Mesodermal cell (in vitro differentiated cells): ENCODE data around the gene ANKRD16. TPM values are rescaled to one million over a fixed set of nuclear protein-coding genes. Genes with fewer than 3 reads are reported as not detected.

Source experiments
- H3K27ac ChIP-seq: 2 replicates; pipeline ENCODE4 v1.7.0; 2013; ENCODE audit warnings: mild to moderate bottlenecking, low read depth, low read length, moderate library complexity; ENCODE audit not compliant: severe bottlenecking
- H3K36me3 ChIP-seq: 2 replicates; pipeline ENCODE4 v1.7.1; 2013; ENCODE audit warnings: mild to moderate bottlenecking, low read length, moderate library complexity; ENCODE audit not compliant: control insufficient read depth, insufficient read depth
- H3K4me1 ChIP-seq: one replicate; pipeline ENCODE4 v1.7.1; 2013; ENCODE audit warnings: mild to moderate bottlenecking, low read length; ENCODE audit not compliant: insufficient read depth, control insufficient read depth, poor library complexity, severe bottlenecking
- H3K4me3 ChIP-seq: 2 replicates; pipeline ENCODE4 v1.7.0; 2013; ENCODE audit warnings: low read length, control low read depth, mild to moderate bottlenecking; ENCODE audit not compliant: insufficient read depth, poor library complexity, severe bottlenecking; ENCODE audit errors: extremely low read depth
- H3K9me3 ChIP-seq: 2 replicates; pipeline ENCODE4 v1.7.1; 2013; ENCODE audit warnings: mild to moderate bottlenecking, low read length, moderate library complexity; ENCODE audit not compliant: control insufficient read depth
- WGBS, 2 experiments: methylation state at CpG; one replicate each; pipeline ENCODE4 v1.1.5; 2013; ENCODE audit warnings: missing lambda C conversion rate in 2 of 2; ENCODE audit not compliant: insufficient coverage in 2 of 2; 5-methylcytosine and 5-hydroxymethylcytosine counted together
- polyA plus RNA-seq, 2 experiments: library from polyadenylated mRNA; stranded (reverse); fragments of 50-300 nt; gene quantifications; one replicate each; pipeline ENCODE4 v1.2.3, GENCODE V29; 2013

ANKRD16 gene
- polyA plus RNA-seq (2013, experiment 1 of 2): 3.7 TPM
- 3.8 TPM for polyA plus RNA-seq (2013, experiment 2 of 2)

DNA sequence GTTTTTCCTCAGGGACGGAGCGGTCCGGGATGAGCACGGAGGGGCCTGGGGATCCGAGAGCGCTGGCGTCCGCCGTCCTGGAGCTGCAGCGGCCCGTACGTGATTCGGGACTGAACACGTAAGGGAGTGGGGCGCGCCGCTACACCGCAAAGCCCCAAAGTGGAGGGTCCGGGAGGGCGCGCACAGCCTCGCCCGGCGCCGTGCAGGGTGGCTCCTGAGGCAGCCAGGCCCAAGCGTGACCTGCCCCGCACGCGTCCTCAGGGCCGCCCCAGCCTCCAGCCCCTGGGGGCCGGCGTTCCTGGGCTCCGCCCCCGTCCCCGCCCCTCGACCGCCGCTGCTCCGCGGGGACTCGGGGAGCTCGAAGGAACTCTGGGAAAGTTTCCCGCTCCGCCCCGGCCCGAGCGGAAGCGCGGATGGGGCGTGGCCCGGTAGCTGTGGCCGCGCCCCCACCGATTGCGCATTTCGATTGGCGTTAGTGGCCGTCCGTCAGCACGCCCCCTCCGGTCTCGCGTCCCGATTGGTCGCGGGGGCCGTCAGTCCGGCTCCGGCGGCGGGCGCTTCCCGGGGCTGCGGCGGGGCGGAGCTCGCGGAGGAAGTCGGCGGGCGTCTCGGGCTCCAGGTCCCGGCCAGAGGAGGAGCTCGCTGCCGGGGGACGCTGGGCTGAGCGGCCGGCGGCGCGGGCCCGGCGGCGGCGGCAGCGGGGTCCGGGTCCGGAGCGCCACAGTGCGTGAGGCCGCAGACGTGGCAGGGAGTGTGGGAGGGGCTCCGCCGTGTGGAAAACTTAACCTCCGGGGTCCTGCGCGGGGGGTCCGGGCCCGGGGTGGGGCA, at the start of gene ANKRD16, which contains the start of gene FBH1:
Gene ANKRD16 (minus strand): TSS at position 270 of the 828 bp plus-strand sequence. CDS start 539 bp downstream, outside the sequence.
Gene FBH1 (plus strand): TSS at position 620 of the 828 bp plus-strand sequence. CDS start 103 bp downstream, at position 723.
- WGBS, 2 experiments: 0% methylated on average over 74 to 102 of the region's 109 CpGs

GRCh38 chr10:5938291-5938690, 48.6 kb upstream of the ANKRD16 start:
- no peaks in the 10 kb centered on the region for H3K4me1 ChIP-seq
- no peak overlapping the region for H3K27ac ChIP-seq
- H3K9me3 ChIP-seq: no peaks in the 10 kb centered on the region
- peaks cover 58% of the 10 kb centered on the region for H3K36me3 ChIP-seq
- 94% methylated on average over 11 to 12 of the region's 12 CpGs for WGBS, 2 experiments
- H3K4me3 ChIP-seq: no peak overlapping the region

More for the DNA sequence above, at the start of gene ANKRD16, which contains the start of gene FBH1:
- Histone ChIP-seq H3K4me3 (peak within 1 kb of the TSS; percentile 87), H3K4me1 (peaks cover 19% of the 10 kb centered on the region), H3K9me3 (no peaks in the 10 kb centered on the region), H3K27ac (peak within 1 kb of the TSS; percentile 71), H3K36me3 (peaks cover 39% of the 10 kb centered on the region)

- no peaks in the 10 kb centered on the region for H3K9me3 ChIP-seq
- 97% methylated on average over 14 to 15 of the region's 18 CpGs for WGBS, 2 experiments
- no peaks in the 10 kb centered on the region for H3K4me1 ChIP-seq
- H3K36me3 ChIP-seq: peaks cover 70% of the 10 kb centered on the region
- no peak overlapping the region for H3K4me3 ChIP-seq
- no peak overlapping the region for H3K27ac ChIP-seq
Measured at GRCh38 chr10:5937016-5937415, 47.3 kb upstream of the ANKRD16 start.

DNA sequence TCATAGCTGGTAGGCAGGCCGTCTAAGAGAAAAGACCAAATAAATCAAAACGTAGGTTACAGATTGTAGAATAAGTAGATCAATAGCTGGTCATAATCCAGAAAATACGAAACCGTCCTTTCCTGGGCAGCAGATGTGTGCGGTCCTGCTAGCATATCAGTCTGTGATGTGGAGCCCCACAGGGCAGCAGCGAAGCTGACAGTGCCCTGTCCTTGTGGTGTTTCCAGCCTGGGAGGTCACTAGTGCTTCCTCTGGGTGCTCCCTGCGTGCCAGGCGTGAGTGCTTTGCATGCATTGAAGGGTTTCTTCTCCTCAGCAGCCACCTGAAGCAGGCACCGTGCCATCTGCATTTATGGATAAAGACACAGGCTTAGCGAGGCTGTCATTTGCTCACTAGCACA, 45.9 kb upstream of the ANKRD16 start:
- H3K4me3 ChIP-seq: no peak overlapping the region
- H3K9me3 ChIP-seq: no peaks in the 10 kb centered on the region
- WGBS, 2 experiments: 96 to 99% methylated on average over 8 to 10 of the region's 10 CpGs
- peaks cover 83% of the 10 kb centered on the region for H3K36me3 ChIP-seq
- no peak overlapping the region for H3K27ac ChIP-seq
- no peaks in the 10 kb centered on the region for H3K4me1 ChIP-seq

- no peaks in the 10 kb centered on the region for H3K9me3 ChIP-seq
- H3K27ac ChIP-seq: no peak overlapping the region
- H3K4me1 ChIP-seq: no peaks in the 10 kb centered on the region
- H3K36me3 ChIP-seq: peaks cover 97% of the 10 kb centered on the region
- whole genome bisulfite sequencing, 2 experiments: 91 to 94% methylated on average over 7 to 9 of the region's 14 CpGs
- no peak overlapping the region for H3K4me3 ChIP-seq
Measured at GRCh38 chr10:5933909-5934546, 44.3 kb upstream of the ANKRD16 start.

- WGBS, 2 experiments: 95% methylated on average over 5 of the region's 5 CpGs
- no peaks in the 10 kb centered on the region for H3K9me3 ChIP-seq
- no peaks in the 10 kb centered on the region for H3K4me1 ChIP-seq
- H3K4me3 ChIP-seq: no peak overlapping the region
- H3K36me3 ChIP-seq: peaks cover 97% of the 10 kb centered on the region
- no peak overlapping the region for H3K27ac ChIP-seq
Measured at GRCh38 chr10:5932345-5932744, 42.7 kb upstream of the ANKRD16 start.

GRCh38 chr10:5930272-5930671, 40.6 kb upstream of the ANKRD16 start:
- no peaks in the 10 kb centered on the region for H3K4me1 ChIP-seq
- no peak overlapping the region for H3K4me3 ChIP-seq
- WGBS, 2 experiments: 94 to 99% methylated on average over 7 to 9 of the region's 11 CpGs
- H3K27ac ChIP-seq: no peak overlapping the region
- H3K9me3 ChIP-seq: no peaks in the 10 kb centered on the region
- peaks cover 94% of the 10 kb centered on the region for H3K36me3 ChIP-seq

GRCh38 chr10:5929442-5929841, 39.7 kb upstream of the ANKRD16 start:
- peaks cover 94% of the 10 kb centered on the region for H3K36me3 ChIP-seq
- H3K4me3 ChIP-seq: no peak overlapping the region
- WGBS, 2 experiments: 80 to 93% methylated on average over 5 to 6 of the region's 8 CpGs
- no peak overlapping the region for H3K27ac ChIP-seq
- no peaks in the 10 kb centered on the region for H3K9me3 ChIP-seq
- H3K4me1 ChIP-seq: no peaks in the 10 kb centered on the region

- Histone ChIP-seq H3K36me3 (peaks cover 94% of the 10 kb centered on the region), H3K9me3 (no peaks in the 10 kb centered on the region), H3K27ac (no peak overlapping the region), H3K4me1 (no peaks in the 10 kb centered on the region), H3K4me3 (no peak overlapping the region)
- 95 to 97% methylated on average over 7 to 8 of the region's 8 CpGs for WGBS, 2 experiments
Measured at GRCh38 chr10:5927306-5927705, 37.6 kb upstream of the ANKRD16 start.

DNA sequence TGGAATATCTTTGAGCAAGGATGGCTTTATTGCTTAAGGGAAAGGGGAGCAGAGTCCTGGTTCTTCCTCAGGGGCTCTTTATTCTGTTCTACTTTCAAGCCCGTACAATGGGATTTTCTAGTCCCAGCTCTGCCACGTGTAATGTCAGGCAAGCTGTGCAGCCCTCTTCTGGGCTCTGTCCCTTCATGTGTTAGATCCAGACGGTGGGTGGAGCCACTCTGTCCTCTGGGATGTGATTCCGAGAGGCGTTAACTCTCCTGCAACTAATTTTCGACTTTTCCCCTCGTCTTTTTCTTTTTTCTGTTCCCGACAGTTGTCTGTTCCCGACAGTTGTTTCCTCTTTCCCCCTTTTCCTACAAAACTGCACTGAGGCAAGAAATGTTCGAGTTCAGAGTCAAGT, 35.2 kb upstream of the ANKRD16 start:
- no peaks in the 10 kb centered on the region for H3K9me3 ChIP-seq
- no peak overlapping the region for H3K4me3 ChIP-seq
- H3K36me3 ChIP-seq: peaks cover 94% of the 10 kb centered on the region
- H3K27ac ChIP-seq: no peak overlapping the region
- WGBS, 2 experiments: 86% methylated on average over 9 of the region's 10 CpGs
- no peaks in the 10 kb centered on the region for H3K4me1 ChIP-seq
